ENCODE results near the gene FOXP4.

FOXP4 gene

DNA sequence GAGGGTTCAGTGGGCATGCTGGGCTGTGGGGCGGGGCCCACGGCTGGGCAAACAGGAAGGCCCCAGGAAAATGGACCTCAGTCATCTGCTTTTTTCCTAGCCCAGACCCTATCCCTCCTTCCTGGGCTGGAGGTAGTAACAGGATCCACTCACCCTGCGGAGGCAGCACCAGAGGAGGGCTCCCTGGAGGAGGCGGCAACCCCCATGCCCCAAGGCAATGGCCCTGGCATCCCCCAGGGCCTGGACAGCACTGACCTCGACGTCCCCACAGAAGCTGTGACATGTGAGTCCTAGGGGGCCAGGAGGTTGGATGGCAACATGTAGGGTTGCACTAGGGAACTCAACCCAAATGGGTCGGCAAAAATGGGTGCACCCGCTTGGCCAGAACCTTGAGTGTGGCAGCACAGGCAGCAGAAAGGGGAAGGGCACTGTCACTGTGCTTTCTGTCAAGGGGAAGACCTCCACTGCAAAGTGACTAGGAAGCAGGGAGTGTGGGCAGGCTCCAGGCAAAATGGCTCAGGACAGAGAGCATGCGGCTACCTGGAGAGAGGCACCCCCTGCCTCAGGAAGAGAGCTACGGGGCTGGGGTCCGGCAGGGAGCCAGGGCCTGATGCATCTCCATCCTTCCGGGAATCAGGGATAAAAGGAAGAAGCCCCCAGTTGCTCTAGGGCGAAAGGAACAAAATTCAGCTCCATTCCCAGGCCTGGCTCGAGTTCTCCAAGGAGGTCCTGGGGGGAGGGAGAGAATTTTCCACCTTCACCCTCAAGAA is 100.0 kb downstream of the FOXP4 start:
- no peak for DNase-seq (ENCODE audit: low spot score)

DNA sequence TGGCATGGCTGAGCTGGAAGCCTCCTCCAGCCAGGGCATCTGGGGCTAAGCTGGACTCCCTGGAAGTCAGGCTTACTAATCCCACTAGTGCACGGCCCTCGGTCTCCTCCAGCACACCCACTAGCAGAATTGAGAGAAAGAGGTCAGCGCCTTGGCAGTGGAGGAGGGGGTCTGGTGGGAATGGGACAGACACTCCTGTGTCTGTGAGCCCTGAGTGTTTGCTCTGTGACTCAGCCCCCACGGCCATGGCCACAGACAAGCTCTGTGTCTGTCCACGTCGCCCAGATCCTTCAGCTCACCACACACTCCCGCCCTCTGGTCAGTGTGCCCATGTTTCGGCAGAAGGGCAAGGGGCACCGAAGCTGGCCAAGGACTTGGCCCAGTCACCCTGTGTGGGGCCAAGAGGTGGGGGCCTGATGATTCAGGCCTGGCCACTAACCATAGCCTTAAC is 100.9 kb downstream of the FOXP4 start:
- no peak for DNase-seq (ENCODE audit: low spot score)

DNA sequence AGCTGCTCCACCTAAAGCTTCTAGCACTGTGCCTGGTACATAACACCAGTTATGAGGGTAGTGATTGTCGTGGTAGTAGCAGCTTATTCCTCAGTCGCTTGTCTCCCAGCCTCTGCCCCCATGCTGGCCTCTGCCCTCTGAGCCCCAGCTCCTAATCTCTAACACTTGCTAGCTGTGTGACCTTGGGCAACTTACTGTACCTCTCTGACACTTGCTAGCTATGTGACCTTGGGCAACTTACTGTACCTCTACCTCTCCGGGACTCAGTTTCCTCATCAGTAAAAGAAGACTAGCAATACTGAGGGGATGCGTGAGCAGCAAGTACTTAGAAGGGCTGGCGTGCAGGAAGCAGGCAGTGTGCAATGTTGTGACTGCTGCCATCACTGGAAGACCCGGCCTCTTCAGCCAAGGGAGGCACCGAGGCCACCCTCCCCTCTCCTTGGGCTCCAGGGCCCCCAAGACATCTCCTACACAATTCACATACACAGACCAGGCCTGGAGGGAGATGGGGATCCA is 101.9 kb downstream of the FOXP4 start:
- DNase-seq (ENCODE audit: low spot score): no peak

- DNase-seq (ENCODE audit: low spot score): no peak
Observed at GRCh38 chr6:41648921-41649320, 102.7 kb downstream of the FOXP4 start.

- no peak for DNase-seq (ENCODE audit: low spot score)
Observed at GRCh38 chr6:41649596-41649995, 103.4 kb downstream of the FOXP4 start.

GRCh38 chr6:41650120-41650519 is 103.9 kb downstream of the FOXP4 start:
- no peak for DNase-seq (ENCODE audit: low spot score)

- no peak for DNase-seq (ENCODE audit: low spot score)
Observed at GRCh38 chr6:41651246-41651961, 105.2 kb downstream of the FOXP4 start.
